ENCODE measurements around the gene SUPT3H.
"Not testable (repeated sequence)": the region's sequence is repeated elsewhere in the genome, so short reads cannot be mapped to it uniquely, and the experiment has no call there.

The SUPT3H gene

DNA sequence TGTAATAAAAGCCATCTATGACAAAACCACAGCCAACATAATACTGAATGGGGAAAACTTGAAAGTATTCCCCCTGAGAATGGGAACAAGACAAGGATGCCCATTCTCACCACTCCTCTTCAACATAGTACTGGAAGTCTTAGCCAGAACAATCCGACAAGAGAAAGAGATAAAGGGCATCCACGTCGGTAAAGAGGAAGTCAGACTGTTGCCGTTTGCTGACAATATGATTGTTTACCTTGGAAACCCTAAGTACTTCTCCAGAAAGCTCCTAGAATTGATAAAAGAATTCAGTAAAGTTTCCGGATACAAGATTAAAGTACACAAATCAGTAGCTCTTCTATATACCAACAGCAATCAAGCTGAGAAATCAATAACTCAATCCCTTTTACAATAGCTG, 63.6 kb downstream of the SUPT3H start:
- no peak for DNase-seq

DNA sequence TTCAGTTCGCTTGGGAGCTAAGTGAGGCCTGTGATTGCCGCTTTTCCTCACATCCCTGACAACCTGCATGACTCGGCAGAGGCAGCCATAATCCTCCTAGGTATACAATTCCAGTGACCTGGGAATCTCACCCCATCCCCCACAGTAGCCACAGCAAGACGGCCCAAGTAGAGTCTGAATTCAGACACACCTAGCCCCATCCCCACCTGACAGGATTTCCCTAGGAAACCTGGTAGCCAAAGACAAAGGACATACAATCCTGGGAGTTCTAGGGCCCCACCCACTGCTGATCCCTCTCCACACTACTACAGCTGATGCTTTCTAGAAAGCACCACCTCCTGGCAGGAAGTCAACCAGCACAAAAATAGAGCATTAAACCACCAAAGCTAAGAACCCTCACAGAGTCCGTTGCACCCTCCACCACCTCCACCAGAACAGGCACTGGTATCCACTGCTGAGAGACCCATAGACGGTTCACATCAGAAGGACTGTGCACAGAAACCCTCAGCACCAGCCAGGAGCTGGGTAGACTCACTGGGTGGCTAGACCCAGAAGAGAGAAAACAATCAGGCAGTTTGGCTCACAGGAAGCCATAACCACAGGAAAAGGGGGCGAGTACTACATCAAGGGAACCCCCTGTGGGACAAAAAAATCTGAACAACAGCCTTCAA, 67.5 kb downstream of the SUPT3H start:
- no peak for DNase-seq

- no peak for DNase-seq
Observed at GRCh38 chr6:45305546-45305945, 72.2 kb downstream of the SUPT3H start.

- no peak for DNase-seq
Observed at GRCh38 chr6:45302832-45303231, 74.9 kb downstream of the SUPT3H start.

GRCh38 chr6:45301348-45302142, 76.2 kb downstream of the SUPT3H start:
- no peak for DNase-seq

- no peak for DNase-seq
Observed at GRCh38 chr6:45300736-45301135, 77.0 kb downstream of the SUPT3H start.

DNA sequence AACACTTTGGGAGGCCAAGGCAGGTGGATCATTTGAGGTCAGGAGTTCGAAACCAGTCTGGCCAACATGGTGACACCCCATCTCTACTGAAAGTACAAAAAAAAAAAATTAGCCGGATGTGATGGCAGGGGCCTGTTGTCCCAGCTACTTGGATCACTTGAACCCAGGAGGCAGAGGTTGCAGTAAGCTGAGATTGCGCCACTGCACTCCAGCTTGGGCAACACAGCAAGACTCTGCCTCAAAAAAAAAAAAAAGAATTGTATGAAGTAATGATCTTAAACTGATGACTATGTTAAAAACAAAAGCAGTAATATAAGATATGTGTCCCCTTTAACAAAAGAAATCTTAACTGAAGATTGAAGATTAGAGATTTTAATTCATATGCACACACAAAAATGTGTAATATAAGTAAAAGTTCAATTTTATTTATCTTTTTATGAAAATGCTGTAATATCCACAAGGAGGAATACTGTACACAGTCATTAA, 78.6 kb downstream of the SUPT3H start:
- no peak for DNase-seq

DNA sequence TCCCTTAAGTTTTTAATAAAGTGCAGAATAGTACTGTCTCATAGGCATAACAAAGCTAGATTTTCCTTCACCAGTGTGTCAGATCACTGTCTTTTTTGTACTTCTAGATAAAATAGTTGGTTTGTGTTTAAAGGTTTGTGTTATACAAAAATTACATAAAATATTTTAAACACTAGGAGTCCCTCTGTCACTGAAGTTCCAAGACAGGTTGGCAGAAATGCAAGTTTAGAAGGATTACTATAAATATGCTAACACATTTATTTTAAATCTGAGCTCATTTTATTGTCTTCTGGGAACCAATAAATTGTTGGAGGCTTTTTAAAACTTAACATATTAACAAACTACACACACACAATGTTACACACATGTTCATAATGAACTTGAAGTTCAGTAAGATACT, 80.4 kb downstream of the SUPT3H start:
- DNase-seq, result no peak

GRCh38 chr6:45294065-45294701, 83.6 kb downstream of the SUPT3H start:
- DNase-seq, result not testable (repeated sequence)

GRCh38 chr6:45293306-45293705, 84.4 kb downstream of the SUPT3H start:
- DNase-seq, result no peak

- no peak for DNase-seq
Observed at GRCh38 chr6:45289751-45290514, 87.8 kb downstream of the SUPT3H start.

- not testable (repeated sequence) for DNase-seq
Observed at GRCh38 chr6:45286707-45287106, 91.0 kb downstream of the SUPT3H start.

- no peak for DNase-seq
Observed at GRCh38 chr6:45278367-45278766, 99.4 kb downstream of the SUPT3H start.

- not testable (repeated sequence) for DNase-seq
Observed at GRCh38 chr6:45277741-45278140, 100.0 kb downstream of the SUPT3H start.

DNA sequence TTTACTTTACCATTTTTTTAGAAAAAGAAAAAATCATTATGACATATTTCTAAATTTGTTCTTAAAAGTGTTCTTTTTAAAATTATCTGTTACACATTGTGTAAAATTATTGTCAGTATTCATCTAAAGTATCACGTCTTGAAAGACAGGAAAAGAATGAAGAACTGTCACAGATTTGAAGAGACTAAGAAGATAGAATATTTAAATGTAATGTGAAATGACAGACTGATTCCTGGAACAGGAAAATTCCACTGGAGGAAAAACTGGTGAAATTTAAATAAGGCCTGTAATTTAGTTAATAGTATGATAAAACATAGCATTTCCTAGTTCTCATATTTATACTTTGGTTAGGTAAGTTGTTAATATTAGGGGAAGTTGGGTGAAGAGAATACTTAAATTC, 102.4 kb downstream of the SUPT3H start:
- no peak for DNase-seq

- DNase-seq, result no peak
Observed at GRCh38 chr6:45272626-45273025, 105.1 kb downstream of the SUPT3H start.

GRCh38 chr6:45265246-45265645, 112.5 kb downstream of the SUPT3H start:
- DNase-seq, result no peak

GRCh38 chr6:45260696-45261095, 117.0 kb downstream of the SUPT3H start:
- no peak for DNase-seq

DNA sequence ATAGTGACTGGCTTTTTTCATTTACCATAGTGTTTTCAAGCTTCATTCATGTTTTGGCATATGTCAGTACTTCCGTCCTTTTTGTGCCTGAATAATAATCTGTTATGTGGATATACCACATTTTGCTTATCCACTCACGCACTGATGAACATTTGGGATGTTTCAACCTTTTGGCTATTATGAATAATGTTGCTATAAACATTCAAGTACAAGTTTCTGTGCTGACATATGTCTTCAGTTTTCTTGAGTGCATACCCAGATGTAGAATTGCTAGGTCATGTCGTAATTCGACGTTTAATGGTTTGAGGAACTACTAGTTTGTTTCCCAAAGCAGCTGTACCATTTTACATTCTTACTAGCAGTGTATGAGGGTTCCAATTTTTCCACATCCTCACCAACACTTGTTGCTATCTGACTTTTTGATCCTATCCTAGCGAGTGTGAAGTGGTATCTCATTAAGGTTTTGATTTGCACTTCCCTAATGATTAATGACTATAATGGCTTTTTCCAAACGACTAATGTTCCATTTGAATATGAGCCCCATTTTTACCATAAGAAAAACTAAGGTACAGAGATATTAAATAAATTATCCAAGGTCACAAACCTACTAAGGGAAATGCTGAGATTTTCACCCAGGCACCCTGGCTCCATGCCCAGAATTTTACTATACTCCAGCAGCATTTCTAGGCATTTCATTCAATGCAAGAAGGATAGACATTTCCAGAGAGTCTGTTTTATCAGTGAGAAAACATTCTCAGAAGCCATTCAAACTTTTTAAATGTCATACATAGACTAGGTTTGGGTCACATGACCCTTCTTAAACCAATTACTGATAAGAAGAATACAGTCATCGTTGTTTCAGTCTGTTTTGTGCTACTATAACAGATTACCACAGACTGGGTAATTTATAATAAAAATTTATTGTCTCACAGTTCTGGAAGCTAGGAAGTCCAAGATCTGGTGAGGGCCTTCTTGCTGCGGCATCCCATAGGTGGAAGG, 120.7 kb downstream of the SUPT3H start:
- no peak for DNase-seq

GRCh38 chr6:45255434-45255833, 122.3 kb downstream of the SUPT3H start:
- DNase-seq, result no peak

GRCh38 chr6:45254253-45254652, 123.5 kb downstream of the SUPT3H start:
- no peak for DNase-seq

GRCh38 chr6:45253453-45253852, 124.3 kb downstream of the SUPT3H start:
- no peak for DNase-seq

Measured in retina (tissue), 1 donor.